ENCODE data around the gene ZNF584. TPM values are rescaled to one million over a fixed set of nuclear protein-coding genes. Genes with fewer than 3 reads are reported as not detected.
"Not testable (repeated sequence)": the region's sequence is repeated elsewhere in the genome, so short reads cannot be mapped to it uniquely, and the experiment has no call there.

ZNF584 gene
- polyA plus RNA-seq, 2 of the 4 experiments (the other 2 are of a cell fraction), result 15.6 to 18.2 TPM

GRCh38 chr19:58448860-58449259 is 40.4 kb downstream of the ZNF584 start:
- ATAC-seq; H3K27ac ChIP-seq; FAIRE-seq; POLR2A ChIA-PET; H3K4me1 ChIP-seq; DNase-seq (ENCODE audit: low read depth in 1 of 2, low spot score in 1 of 2); H3K4me3 ChIP-seq; H3K4me2 ChIP-seq: not testable (repeated sequence)
- WGBS (ENCODE audit: missing lambda C conversion rate), result 32% methylated on average over 3 of the region's 3 CpGs
- H3K9me3 ChIP-seq, result peaks cover 44% of the 10 kb centered on the region
- TF ChIP-seq ZFP36 (IDR thresholded peaks at IDR 0.05; ENCODE audit: borderline replicate concordance, partially characterized antibody), result peak; percentile 99
- CTCF ChIA-PET, result interaction anchor here (0.7 to 1.8 kb wide), 2 partner anchors 39 to 71 kb away, joined by 4 to 6 read pairs; partner anchors contain the start of genes ZBTB45 and ZNF584

- H3K4me1 ChIP-seq; DNase-seq (ENCODE audit: low read depth in 1 of 2, low spot score in 1 of 2); H3K4me3 ChIP-seq; H3K4me2 ChIP-seq; ATAC-seq; FAIRE-seq; POLR2A ChIA-PET; H3K27ac ChIP-seq: not testable (repeated sequence)
- CTCF ChIA-PET, result interaction anchor here (1.4 to 1.8 kb wide), 2 partner anchors 41 to 70 kb away, joined by 6 read pairs; partner anchors contain the start of genes ZBTB45 and ZNF584
- peak; percentile 60 for TF ChIP-seq ZFP36 (IDR thresholded peaks at IDR 0.05; ENCODE audit: borderline replicate concordance, partially characterized antibody)
- peaks cover 39% of the 10 kb centered on the region for H3K9me3 ChIP-seq
- 8% methylated on average over 5 of the region's 5 CpGs for WGBS (ENCODE audit: missing lambda C conversion rate)
These were observed 41.5 kb downstream of the ZNF584 start for GRCh38 chr19:58449980-58450379.

GRCh38 chr19:58450856-58451357 is 42.5 kb downstream of the ZNF584 start:
- no peak for FAIRE-seq
- POLR2A ChIA-PET, result interaction anchor here (0.7 to 1.4 kb wide), 4 partner anchors 42 to 93 kb away, joined by 3 to 4 read pairs (median 4); partner anchors contain the start of genes TRIM28, ZNF497 and ZNF584

More at GRCh38 chr19:58450856-58451357, 42.5 kb downstream of the ZNF584 start:
- Histone ChIP-seq H3K4me2 (peak overlapping the region; percentile 94), H3K27ac (peak overlapping the region in 1 of 2 experiments; percentile 45; a peak in 2 of 6 replicates), H3K4me1 (no peaks in the 10 kb centered on the region), H3K4me3 (peak overlapping the region; percentile 85), H3K9me3 (peaks cover 39% of the 10 kb centered on the region)
- TF ChIP-seq ESRRA (IDR thresholded peaks at IDR 0.05; ENCODE audit: borderline replicate concordance, low read length), result no peak
- no peak for TF ChIP-seq ATOH8 (CRISPR knock-in tag; IDR thresholded peaks at IDR 0.05; ENCODE audit: low read depth)
- TF ChIP-seq ELK1 (IDR thresholded peaks at IDR 0.05; ENCODE audit: low read depth, low read length), result no peak
- no peak for TF ChIP-seq RNF2 (IDR thresholded peaks at IDR 0.05; ENCODE audit: borderline replicate concordance, low read depth)
- TF ChIP-seq GATA3 (IDR thresholded peaks at IDR 0.05; ENCODE audit: borderline replicate concordance), result no peak
- TF ChIP-seq CHD2 (IDR thresholded peaks at IDR 0.05; ENCODE audit: low read length, partially characterized antibody), result no peak
- TF ChIP-seq PHF8 (IDR thresholded peaks at IDR 0.05; ENCODE audit: borderline replicate concordance, low read depth), result no peak
- TF ChIP-seq EHF (CRISPR knock-in tag; IDR thresholded peaks at IDR 0.05), result no peak
- TF ChIP-seq HMGXB4 (CRISPR knock-in tag; IDR thresholded peaks at IDR 0.05; ENCODE audit: borderline replicate concordance), result no peak
- TF ChIP-seq BHLHE40 (IDR thresholded peaks at IDR 0.05; ENCODE audit: low read depth, low read length), result no peak
- no peak for TF ChIP-seq NPAS2 (CRISPR knock-in tag; IDR thresholded peaks at IDR 0.05; ENCODE audit: borderline replicate concordance)
- TF ChIP-seq EP300 (IDR thresholded peaks at IDR 0.05), result no peak
- no peak for TF ChIP-seq REST (IDR thresholded peaks at IDR 0.05)
- TF ChIP-seq FOSB (CRISPR knock-in tag; IDR thresholded peaks at IDR 0.05), result no peak
- no peak for TF ChIP-seq SREBF2 (IDR thresholded peaks at IDR 0.05)
- no peak for TF ChIP-seq POLR2A (IDR thresholded peaks at IDR 0.05; ENCODE audit: low read length)
- TF ChIP-seq ZFP36 (IDR thresholded peaks at IDR 0.05; ENCODE audit: borderline replicate concordance, partially characterized antibody), result no peak
- TF ChIP-seq MYC (IDR thresholded peaks at IDR 0.05; ENCODE audit: borderline replicate concordance, low read length), result no peak
- no peak for TF ChIP-seq JUN (IDR thresholded peaks at IDR 0.05)
- TF ChIP-seq FOSL2 (IDR thresholded peaks at IDR 0.05), result no peak
- TF ChIP-seq FOSL2 (CRISPR knock-in tag; IDR thresholded peaks at IDR 0.05), result no peak
- CTCF ChIA-PET, result interaction anchor here (0.8 to 1.4 kb wide), 3 partner anchors 11 to 69 kb away, joined by 3 to 6 read pairs (median 4); partner anchors contain the start of genes ZBTB45 and ZNF584
- DNase-seq (ENCODE audit: low read depth in 1 of 2, low spot score in 1 of 2) (peak in 1 of 2 experiments; percentile 48), ATAC-seq (peak; percentile 52 to 53)
- 1% methylated on average over 11 of the region's 11 CpGs for WGBS (ENCODE audit: missing lambda C conversion rate)
